NCI-H2227 (cell line): ENCODE data around the gene GJC2.
"Not testable (repeated sequence)": the region's sequence is repeated elsewhere in the genome, so short reads cannot be mapped to it uniquely, and the experiment has no call there.

Source experiments
- DNase-seq: peaks from one replicate; lab custom pipeline; 2025; ENCODE audit not compliant: unreplicated experiment; lab: John Stamatoyannopoulos, UW

Gene GJC2

DNA sequence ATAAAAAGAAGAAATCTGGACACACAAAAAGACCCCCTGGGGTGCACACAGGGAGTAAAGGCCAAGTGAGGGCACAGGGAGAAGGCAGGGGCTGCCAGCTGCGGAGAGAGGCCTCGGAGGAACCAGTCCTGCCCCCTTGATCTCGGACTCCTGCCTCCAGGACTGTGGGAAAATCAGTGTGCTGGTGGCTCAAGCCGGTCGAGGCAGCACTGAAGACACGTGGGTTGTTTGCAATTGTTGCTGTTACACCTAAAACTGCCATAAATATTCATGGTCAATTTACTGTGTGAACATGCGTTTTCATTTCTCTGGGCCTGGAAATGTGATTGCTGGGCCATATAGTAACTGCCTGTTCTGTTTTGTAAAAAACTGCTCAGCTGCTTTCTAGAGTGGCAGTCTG lies 34.4 kb downstream of the GJC2 start:
- no peak for DNase-seq

DNA sequence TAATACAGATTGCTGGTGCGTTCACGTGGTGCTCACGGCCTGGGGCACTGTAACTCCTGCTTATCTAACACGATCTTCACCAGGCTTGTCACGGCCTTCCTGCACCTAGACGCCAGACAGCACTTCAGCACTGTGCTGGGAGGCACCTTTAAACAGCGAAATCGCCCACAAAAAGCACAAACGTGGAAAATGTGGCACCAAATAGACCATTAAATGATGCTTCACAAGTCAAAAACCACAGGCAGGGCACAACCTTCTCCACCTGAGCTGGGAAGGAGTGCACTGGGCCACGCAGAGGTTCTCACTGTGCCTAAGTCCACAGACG lies 35.9 kb downstream of the GJC2 start:
- no peak for DNase-seq

- not testable (repeated sequence) for DNase-seq
These were observed 38.5 kb downstream of the GJC2 start for GRCh38 chr1:228188249-228188648.

DNA sequence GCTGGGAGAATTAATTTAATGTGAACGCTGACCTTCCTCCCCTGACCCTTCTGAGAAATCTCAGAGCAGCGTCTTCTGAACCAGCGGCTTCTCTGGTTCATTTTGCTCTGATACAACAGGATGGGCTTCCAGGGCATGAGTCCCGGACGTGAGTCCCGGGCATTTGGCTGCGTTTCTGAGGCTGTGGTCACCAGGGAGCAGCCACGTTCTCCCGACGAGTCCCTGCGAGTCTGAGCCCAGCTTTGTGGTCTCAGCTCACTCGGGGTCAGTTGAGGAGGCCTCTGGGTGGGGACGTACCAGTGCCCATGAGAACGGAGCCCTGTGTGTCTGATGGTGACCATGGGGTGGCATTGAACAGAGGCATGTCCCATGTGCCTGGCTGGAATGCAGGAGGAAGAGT lies 40.5 kb downstream of the GJC2 start:
- DNase-seq: no peak

GRCh38 chr1:228190778-228191177 lies 41.0 kb downstream of the GJC2 start:
- no peak for DNase-seq

- DNase-seq: no peak
These were observed 44.7 kb downstream of the GJC2 start for GRCh38 chr1:228194436-228194835.

GRCh38 chr1:228194921-228195812 lies 45.4 kb downstream of the GJC2 start:
- DNase-seq: no peak

- no peak for DNase-seq
These were observed 47.9 kb downstream of the GJC2 start for GRCh38 chr1:228197555-228198147.

GRCh38 chr1:228198977-228199590 lies 49.4 kb downstream of the GJC2 start:
- DNase-seq: no peak

- DNase-seq: no peak
These were observed 55.2 kb downstream of the GJC2 start for GRCh38 chr1:228204958-228205357.

DNA sequence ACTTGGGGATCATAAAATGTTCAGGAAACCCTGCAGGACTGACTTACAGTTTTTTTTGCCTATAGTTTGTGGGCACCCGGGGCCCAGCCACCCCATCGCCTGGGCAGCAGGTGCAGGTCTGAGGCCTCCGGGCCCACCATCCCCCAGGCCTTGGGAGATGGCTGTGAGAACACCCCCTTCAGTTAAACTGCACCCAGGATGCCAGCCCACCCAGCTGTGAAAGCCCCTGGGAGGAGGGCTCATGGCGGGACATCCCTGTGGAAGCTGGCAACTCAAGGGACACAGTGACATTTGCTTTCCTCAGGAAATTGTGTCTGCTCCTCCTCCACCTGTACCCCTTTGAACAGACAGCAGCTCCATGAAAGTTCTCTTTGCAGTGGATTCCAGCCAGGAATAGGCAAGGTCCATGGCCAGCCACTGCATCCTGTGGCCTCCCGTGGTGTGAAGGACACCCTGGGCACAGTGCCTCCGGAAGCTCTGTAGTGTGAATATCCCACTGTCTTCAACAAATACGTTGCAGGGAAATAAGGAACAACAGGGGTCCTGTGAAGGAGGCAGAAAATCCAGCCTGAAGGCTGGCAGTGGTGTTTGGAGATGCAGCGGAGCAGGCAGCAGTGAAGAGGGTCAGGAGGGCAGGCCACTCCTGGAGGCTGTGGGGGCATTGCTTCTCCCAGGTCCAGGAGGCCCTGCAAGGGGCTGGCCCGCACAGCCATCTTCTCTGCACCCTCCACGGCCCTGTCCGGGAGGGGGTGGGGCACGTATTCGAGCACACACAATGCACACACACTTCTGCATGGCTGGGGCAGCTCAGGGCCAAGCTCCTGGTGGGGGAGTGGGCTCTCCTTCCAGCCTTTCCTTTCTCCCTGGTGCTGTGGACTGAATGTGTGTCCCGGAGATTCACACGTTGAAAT lies 56.1 kb downstream of the GJC2 start:
- peak; percentile 36 for DNase-seq

DNA sequence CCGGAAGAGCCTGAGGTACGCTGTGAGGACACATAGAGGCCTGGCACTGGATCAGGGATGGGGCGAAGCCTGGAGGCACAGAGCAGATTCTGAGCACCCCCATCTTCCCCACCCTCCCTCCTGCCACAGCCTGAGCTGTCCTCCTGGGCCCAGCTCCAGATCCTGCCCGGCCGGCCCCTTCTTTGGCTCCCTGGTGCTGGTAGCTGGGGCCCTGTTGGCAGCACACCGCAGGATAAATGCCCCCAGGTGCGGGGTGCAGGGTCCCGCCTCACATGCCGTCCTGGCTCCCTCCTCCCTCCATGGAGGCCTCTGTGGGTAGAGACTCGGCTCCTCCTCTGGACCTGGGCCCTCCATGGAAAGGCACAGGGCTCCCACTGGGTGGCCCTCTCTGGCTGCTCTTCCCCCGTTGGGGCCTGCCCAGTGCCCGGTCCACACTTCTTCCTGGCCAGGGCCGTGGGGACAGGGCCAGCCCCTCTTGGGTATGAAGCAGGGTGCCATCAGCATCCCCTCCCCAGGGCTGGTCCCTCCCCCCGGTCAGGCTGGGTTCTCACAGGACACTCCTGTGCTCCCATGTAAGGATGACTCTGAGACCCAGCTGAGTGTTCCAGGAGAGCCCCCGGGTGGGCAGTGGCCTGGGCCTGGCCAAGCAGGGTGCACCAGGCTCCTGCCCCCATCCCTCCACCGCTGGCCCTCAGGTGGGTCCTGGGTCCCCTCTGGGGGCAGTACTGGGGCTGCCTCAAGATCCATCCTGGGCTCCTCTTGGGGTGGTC lies 57.0 kb downstream of the GJC2 start:
- no peak for DNase-seq

DNA sequence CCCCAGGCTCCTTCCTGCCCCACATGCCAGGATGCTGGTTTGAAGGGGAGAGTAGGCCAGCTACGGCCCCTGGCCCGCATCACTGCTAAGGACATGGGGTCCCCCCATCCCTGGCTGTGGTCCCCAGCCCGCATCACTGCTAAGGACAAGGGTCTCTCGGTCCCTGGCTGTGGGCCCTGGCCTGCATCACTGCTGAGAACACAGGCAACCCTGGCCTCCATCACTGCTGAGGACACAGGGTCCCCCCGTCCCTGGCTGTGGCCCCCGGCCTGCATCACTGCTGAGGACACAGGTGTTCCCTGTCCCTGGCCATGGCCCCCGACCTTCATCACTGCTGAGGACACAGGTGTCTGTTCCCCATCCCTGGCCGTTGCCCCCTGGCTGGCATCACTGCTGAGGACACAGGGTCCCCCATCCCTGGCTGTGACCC lies 57.7 kb downstream of the GJC2 start:
- no peak for DNase-seq

- no peak for DNase-seq
These were observed 58.4 kb downstream of the GJC2 start, which contains the start of gene OBSCN for GRCh38 chr1:228207851-228208821. TSS of gene OBSCN (plus strand) at chr1:228208044. CDS start at chr1:228211784, 3,740 bp downstream.

GRCh38 chr1:228208831-228209551 lies 59.3 kb downstream of the GJC2 start:
- DNase-seq: no peak
